ENCODE measurements around the gene SON.

DNA sequence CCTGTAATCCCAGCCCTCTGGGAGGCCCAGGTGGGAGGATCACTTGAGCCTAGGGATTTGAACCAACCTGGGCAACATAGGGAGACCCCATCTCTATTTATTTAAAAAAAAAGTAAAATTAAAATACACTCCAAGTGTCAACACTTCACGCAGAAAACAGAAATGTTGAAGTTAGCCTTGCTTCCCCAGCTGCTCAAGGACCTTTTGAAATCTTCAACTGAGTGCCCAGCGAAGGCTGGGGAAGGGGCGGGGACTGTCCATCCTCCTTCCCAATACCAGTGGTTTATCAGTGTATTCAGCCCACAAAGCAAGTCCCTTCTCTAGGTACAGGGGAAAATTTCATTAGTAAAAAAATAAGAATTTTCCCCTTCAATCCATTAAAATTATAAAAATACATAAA is 49.1 kb upstream of the SON start:
- TF ChIP-seq POLR2A (IDR thresholded peaks at IDR 0.05; ENCODE audit: low read depth, low read length), result no peak
- no peak for TF ChIP-seq TAF1 (IDR thresholded peaks at IDR 0.05; ENCODE audit: borderline replicate concordance, low read depth, low read length)
- TF ChIP-seq POLR2AphosphoS5 (IDR thresholded peaks at IDR 0.05; ENCODE audit: low read depth, low read length), result no peak

All from GM12892 (cell line).